Measurements from ENCODE around the gene SAFB2. TPM values are rescaled to one million over a fixed set of nuclear protein-coding genes. Genes with fewer than 3 reads are reported as not detected.

Gene SAFB2
- total and polyA plus RNA-seq, 9 of the 15 experiments (the other 6 are each of a cell fraction or from before 2014, with no cell fraction given) = 4.5 to 103 (median 47.3) TPM

DNA sequence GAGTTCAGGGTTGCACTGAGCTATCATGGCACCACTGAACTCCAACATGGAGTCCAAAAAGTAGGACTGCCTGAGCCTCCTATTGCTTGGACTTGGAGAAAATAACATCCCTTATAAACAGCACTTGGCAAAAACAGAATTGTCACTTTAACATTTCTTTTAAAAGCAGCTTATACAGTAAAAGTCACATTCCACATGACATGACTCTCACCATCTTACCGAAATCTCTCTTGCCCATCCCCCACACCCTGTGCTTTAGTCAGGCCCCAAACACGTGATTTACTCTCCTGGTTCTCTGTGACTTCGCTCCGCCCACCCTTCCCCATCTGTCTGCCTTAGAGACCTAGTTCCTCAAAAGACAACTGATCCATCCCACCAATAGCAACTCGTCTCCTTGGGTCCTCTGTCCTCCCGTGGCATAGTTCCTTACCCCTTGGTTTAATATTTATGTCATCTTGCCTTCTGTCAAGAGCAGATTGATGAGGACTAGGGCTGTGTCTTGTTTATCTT is 4.9 kb upstream of the SAFB2 start (continued):
- TF ChIP-seq CBX3 (IDR thresholded peaks at IDR 0.05; ENCODE audit: borderline replicate concordance in 1 of 2, low read length in 2 of 2) = no peak
- no peak for TF ChIP-seq ZNF217 (CRISPR knock-in tag; IDR thresholded peaks at IDR 0.05)
- no peak for TF ChIP-seq SNRNP70 (optimal IDR thresholded peaks at IDR 0.05; ENCODE audit: low read depth, low read length)
- TF ChIP-seq POLR2A (conservative IDR thresholded peaks at IDR 0.05) = no peak
- TF ChIP-seq PURB (CRISPR knock-in tag; IDR thresholded peaks at IDR 0.05; ENCODE audit: low read depth) = no peak
- no peak for TF ChIP-seq KLF10 (CRISPR knock-in tag; IDR thresholded peaks at IDR 0.05)
- TF ChIP-seq, protein P1, sequence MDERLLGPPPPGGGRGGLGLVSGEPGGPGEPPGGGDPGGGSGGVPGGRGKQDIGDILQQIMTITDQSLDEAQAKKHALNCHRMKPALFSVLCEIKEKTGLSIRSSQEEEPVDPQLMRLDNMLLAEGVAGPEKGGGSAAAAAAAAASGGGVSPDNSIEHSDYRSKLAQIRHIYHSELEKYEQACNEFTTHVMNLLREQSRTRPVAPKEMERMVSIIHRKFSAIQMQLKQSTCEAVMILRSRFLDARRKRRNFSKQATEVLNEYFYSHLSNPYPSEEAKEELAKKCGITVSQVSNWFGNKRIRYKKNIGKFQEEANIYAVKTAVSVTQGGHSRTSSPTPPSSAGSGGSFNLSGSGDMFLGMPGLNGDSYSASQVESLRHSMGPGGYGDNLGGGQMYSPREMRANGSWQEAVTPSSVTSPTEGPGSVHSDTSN (CRISPR knock-in tag; IDR thresholded peaks at IDR 0.05; ENCODE audit: low read depth) = no peak
- TF ChIP-seq, protein P1 (tag; conservative IDR thresholded peaks at IDR 0.05; ENCODE audit: low read depth) = peak; percentile 89; the same call in 1 of the 2 replicates
- TF ChIP-seq SNIP1 (IDR thresholded peaks at IDR 0.05; ENCODE audit: low read depth) = no peak
- TF ChIP-seq, protein P2, sequence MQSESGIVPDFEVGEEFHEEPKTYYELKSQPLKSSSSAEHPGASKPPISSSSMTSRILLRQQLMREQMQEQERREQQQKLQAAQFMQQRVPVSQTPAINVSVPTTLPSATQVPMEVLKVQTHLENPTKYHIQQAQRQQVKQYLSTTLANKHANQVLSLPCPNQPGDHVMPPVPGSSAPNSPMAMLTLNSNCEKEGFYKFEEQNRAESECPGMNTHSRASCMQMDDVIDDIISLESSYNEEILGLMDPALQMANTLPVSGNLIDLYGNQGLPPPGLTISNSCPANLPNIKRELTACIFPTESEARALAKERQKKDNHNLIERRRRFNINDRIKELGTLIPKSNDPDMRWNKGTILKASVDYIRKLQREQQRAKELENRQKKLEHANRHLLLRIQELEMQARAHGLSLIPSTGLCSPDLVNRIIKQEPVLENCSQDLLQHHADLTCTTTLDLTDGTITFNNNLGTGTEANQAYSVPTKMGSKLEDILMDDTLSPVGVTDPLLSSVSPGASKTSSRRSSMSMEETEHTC (IDR thresholded peaks at IDR 0.05) = peak; percentile 88
- TF ChIP-seq ZFP36 (IDR thresholded peaks at IDR 0.05; ENCODE audit: low read depth, low read length, partially characterized antibody) = no peak
- peak; percentile 88 for TF ChIP-seq IRF9 (tag; IDR thresholded peaks at IDR 0.05)
- no peak for TF ChIP-seq SAFB2 (IDR thresholded peaks at IDR 0.05; ENCODE audit: borderline replicate concordance, low read depth, low read length, severe bottlenecking)
- no peak for TF ChIP-seq KDM2B (CRISPR knock-in tag; IDR thresholded peaks at IDR 0.05)
- TF ChIP-seq KLF16 (IDR thresholded peaks at IDR 0.05) = no peak
- peak; percentile 82 for TF ChIP-seq LEF1 (IDR thresholded peaks at IDR 0.05)
- TF ChIP-seq NR2F6 (CRISPR knock-in tag; IDR thresholded peaks at IDR 0.05) = no peak
- no peak for TF ChIP-seq ZFX (CRISPR knock-in tag; IDR thresholded peaks at IDR 0.05)
- TF ChIP-seq ILF3 (IDR thresholded peaks at IDR 0.05; ENCODE audit: borderline replicate concordance) = no peak
- TF ChIP-seq SAFB (IDR thresholded peaks at IDR 0.05; ENCODE audit: borderline replicate concordance, low read depth, low read length) = no peak
- TF ChIP-seq, protein P3, sequence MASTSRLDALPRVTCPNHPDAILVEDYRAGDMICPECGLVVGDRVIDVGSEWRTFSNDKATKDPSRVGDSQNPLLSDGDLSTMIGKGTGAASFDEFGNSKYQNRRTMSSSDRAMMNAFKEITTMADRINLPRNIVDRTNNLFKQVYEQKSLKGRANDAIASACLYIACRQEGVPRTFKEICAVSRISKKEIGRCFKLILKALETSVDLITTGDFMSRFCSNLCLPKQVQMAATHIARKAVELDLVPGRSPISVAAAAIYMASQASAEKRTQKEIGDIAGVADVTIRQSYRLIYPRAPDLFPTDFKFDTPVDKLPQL (IDR thresholded peaks at IDR 0.05; ENCODE audit: extremely low read depth, insufficient read length) = no peak
- no peak for TF ChIP-seq SMAD2 (IDR thresholded peaks at IDR 0.05; ENCODE audit: low read depth, low read length)
- TF ChIP-seq RB1 (IDR thresholded peaks at IDR 0.05; ENCODE audit: low read depth) = no peak
- no peak for TF ChIP-seq RFX5 (IDR thresholded peaks at IDR 0.05; ENCODE audit: low read depth, low read length)
- TF ChIP-seq ZNF76 (CRISPR knock-in tag; IDR thresholded peaks at IDR 0.05; ENCODE audit: borderline replicate concordance) = peak; percentile 98

All from K562 (cell line).